GM19324 (cell line): Measurements from ENCODE around the gene NUMA1.

Experiments used
- ATAC-seq: cut with Tn5 transposase; IDR thresholded peaks from one replicate; pipeline ENCODE4 v1.9.1; 2021; ENCODE audit warnings: mild to moderate bottlenecking, moderate library complexity; ENCODE audit not compliant: unreplicated experiment, low FRiP score

Gene NUMA1

GRCh38 chr11:72102946-72103753 is 22.8 kb upstream of the NUMA1 start, which contains the start of gene LAMTOR1:
TSS of gene LAMTOR1 (minus strand) at chr11:72103297. CDS start at chr11:72103224, 73 bp downstream.
- ATAC-seq: peak; percentile 92

DNA sequence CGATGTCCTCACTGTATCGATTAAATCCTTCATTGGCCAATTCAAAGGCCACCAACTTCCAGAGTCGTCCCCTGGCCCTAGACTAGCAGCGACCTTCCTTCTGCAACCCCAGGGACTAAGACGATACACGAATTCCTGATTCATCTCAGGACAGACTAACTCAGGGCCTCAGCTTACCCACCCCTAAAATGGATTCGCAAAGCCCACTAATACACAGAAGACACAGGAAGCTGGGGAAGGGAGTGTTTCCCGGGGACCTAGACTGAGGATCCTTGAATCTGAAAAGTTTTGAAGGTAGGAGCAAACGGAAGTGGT is 22.2 kb upstream of the NUMA1 start:
- no peak for ATAC-seq

GRCh38 chr11:72102162-72102561 is 21.8 kb upstream of the NUMA1 start:
- no peak for ATAC-seq

DNA sequence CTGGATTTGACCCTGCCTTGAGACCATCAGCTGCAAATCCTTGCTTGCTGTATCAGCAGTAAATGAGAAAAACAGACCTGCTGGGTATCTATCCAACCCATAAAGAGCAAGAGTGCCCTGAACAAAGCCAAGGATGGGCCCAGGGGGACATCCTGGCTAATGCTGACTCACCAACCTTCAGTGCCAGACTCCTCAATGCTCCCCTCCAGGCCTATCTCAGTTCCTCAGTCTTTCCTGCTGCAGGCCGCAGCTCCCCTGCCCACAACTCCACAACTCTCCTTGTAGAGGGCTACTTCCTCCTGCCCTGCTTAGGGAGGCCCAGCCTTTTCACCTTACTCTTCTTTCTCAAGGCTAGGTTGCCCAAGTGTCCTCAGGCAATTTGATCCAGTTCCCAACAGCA is 20.1 kb upstream of the NUMA1 start:
- ATAC-seq: no peak

GRCh38 chr11:72100009-72100408 is 19.7 kb upstream of the NUMA1 start:
- no peak for ATAC-seq

- ATAC-seq: no peak
These were observed 18.4 kb upstream of the NUMA1 start for GRCh38 chr11:72098741-72099140.

- ATAC-seq: no peak
These were observed 10.9 kb upstream of the NUMA1 start for GRCh38 chr11:72091292-72091691.

DNA sequence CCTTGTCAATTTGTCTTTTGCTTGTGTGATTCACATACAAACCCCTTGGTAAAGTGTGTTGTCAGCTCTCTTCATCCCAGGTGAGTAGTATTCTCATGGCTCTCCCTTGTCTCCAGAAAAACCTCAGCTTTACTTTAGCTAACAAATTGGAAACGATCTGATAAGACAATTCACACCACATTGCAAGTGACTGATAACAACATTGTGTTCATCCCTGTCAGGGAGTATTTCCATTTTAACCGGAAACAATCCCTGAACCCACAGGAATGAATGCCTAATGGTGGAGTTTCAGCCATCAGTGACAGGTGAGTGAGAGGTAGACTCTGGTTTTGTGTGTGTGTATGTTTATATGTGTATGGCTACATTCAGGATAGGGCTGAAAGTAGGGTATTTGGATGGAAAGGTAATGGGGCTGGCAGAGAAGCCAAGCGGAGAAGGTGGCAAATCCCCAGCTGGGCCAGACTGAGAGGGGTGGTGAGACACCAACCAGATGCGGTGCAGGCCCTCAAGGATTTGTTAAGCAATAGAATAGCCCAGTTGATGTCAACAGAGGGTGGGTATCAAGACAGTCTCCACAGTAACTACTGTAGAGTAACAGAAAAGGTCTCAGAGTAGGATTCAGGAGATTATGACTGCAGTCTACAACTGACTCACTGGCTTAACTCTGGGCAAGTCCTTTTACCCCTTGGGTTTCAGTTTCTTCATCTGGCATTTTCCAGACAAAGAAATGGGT is 7.9 kb upstream of the NUMA1 start:
- ATAC-seq: no peak

- ATAC-seq: no peak
These were observed 5.4 kb upstream of the NUMA1 start for GRCh38 chr11:72085621-72086351.

- no peak for ATAC-seq
These were observed 4.6 kb upstream of the NUMA1 start for GRCh38 chr11:72084965-72085364.

DNA sequence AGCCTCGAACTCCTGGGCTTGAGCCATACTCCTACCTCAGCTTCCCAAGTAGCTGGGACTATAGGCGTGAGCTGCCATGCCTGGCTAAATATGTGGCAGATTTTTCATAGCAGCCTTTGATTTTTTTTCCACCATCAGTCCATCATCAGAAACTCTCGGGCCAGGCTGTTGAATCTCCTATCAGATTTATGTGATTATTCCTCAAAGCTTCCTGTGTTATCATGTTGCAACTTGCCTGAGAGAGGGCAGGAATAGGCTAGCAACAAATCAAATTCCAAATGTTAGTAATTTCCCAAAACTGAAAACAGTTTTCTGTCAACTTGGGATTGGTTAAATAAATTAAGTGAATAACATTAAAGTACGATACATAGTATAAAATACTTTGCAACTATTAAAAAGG is 3.7 kb upstream of the NUMA1 start:
- ATAC-seq: no peak

- ATAC-seq: no peak
These were observed 3.1 kb upstream of the NUMA1 start for GRCh38 chr11:72083414-72083813.

DNA sequence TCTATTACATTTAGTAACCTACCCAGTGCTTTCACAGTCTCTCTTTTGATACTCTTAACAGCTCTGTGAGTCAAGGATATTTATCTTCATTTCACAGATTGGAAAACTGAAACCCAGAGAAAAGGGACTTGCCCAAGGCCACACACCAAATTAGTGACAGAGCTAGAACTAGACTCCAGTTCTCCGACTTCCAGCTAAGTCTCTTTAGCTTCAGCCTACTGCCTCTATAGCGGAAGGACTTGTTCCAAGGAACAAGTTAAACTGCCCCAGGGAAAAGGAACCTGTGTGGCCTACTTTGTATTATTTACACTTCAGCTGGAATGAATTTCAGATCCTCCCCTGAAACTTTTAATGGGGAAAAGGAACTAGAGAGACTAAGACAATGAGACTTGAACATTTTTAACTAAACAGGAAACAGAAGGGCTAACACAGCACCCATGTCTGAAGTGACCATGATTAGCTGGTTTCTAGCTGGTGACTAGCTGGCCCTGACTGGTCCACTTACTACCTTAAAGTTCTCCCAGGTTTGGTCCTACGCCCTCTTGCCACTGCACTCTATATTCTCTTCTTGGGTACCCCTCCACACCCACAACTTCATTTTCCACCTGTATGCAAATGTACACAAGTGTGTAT is 1.6 kb upstream of the NUMA1 start:
- ATAC-seq: no peak

DNA sequence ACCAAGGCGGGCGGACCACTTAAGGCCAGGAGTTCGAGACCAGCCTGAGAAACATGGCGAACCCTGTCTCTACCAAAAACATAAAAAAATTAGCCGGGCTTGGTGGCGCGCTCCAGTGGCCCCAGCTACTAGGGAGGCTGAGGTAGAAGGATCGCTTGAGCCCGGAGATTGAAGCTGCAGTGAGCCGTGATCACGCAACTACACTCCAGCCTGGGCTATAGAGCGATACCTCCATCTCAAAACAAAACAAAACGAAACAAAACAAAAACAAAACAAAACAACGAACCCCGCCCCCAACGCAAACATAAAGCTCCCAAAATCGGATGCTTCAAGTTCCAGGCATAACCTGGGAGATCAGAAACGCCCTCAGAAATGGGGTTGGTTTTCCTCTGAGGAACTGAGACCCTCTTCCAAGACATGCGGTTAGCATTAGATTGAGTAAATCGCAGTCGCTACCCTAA is 872 bp upstream of the NUMA1 start:
- no peak for ATAC-seq

DNA sequence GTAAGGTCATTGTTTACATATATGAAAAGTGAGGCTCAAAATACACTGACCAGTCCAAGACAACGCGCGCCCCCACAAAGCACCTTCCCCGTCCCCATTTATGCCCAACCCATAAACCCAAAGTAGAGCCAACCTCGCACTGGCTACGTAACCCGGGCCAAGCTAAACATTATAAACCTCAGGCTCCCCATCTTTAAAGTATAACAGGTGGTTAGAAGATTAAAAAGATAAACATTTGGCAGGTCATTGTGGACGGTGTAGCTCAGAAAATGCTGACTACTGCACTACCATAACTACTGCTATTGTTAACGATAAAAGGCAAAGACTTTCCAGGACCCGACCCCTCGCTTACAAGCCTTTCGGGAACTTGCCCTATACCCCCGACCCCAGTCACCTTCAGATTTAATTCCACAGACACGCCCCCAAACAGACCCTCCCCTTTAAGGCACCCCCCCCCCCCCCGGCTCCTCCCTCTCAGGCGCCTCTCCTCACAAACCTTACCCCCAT is 470 bp downstream of the NUMA1 start:
- ATAC-seq: no peak

DNA sequence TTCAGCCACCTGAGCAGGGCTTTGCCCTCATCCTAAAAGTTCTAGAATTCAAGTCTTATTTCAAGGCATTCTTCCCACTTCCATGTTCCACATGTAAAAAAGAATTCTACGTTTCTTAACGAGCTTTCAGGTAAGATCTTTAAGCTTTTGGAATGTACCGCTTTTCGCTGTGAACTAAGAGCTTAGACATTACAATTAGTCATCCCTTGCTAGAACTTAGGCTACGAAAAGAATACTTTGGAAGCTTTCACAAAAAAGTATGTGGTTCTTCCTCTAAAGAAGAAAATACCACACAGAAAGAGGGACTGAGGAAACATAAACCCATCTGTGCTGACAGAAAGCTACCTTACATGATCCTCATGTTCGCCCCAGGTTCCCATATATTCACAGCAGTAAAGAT is 1.9 kb downstream of the NUMA1 start:
- ATAC-seq: no peak

- ATAC-seq: no peak
These were observed 4.6 kb downstream of the NUMA1 start for GRCh38 chr11:72075756-72076155.

DNA sequence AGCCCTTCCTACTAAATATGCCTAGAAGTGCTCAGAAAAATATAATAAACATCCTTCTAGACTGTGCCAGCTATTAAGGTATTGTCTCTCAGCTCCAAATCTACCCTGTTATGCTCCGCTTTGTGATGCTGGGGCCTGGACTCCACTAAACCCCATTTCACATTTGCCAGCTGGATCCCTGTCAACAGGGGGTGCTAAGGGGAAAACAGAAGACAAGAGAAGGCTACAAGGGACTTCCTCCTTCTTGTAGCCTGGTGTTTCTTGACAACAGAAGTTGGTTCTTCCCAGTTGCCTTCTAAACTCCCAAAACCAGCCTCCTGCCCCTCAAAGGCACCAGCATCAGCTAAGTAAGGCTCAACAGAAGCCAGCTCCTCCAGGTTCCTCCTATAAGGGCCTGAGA is 5.2 kb downstream of the NUMA1 start:
- no peak for ATAC-seq

GRCh38 chr11:72072348-72072747 is 8.0 kb downstream of the NUMA1 start:
- ATAC-seq: no peak

- no peak for ATAC-seq
These were observed 9.9 kb downstream of the NUMA1 start for GRCh38 chr11:72070491-72070890.
